Endothelial cell of umbilical vein (primary cell): ENCODE measurements around the gene PPM1H. TPM values are rescaled to one million over a fixed set of nuclear protein-coding genes. Genes with fewer than 3 reads are reported as not detected.

Experiments
- BruUV-seq: library from RNA; stranded (reverse); fragments of 400-500 nt; replicated peaks from 2 replicates; lab custom pipeline; 2021; lab: Mats Ljungman, UMichigan
- CTCF ChIA-PET: fragments of 300-600, 350-600 bp; sonication (Branson Sonifier 250); formaldehyde crosslinking; loops from one replicate; lab custom pipeline; 2021; ENCODE audit warnings: antibody characterized with exemption, inconsistent platforms; lab: Charles Lee
- POLR2A ChIA-PET: fragments of 300-600, 350-600 bp; sonication (Branson Sonifier 250); formaldehyde crosslinking; loops from one replicate; lab custom pipeline; 2021; ENCODE audit warnings: antibody characterized with exemption, inconsistent platforms; lab: Charles Lee
- DNase-seq: peaks from one replicate; pipeline ENCODE4 v3.0.0-alpha.2; 2011; ENCODE audit warnings: low read depth, low spot score
- FAIRE-seq: peaks from 2 replicates; lab custom pipeline; 2011; peaks lifted over from hg19 to GRCh38; lab: Jason Lieb, UNC
- H2AFZ ChIP-seq: 2 replicates; pipeline ENCODE4 v1.6.0; 2012; ENCODE audit warnings: low read depth, low read length, control low read depth, inconsistent platforms
- H3K27ac ChIP-seq: 2 replicates; pipeline ENCODE4 v1.5.1; 2011; ENCODE audit warnings: low read depth, mild to moderate bottlenecking, control low read depth, low read length, moderate library complexity; ENCODE audit not compliant: insufficient read depth
- H3K27me3 ChIP-seq, 2 experiments: 2 replicates each; pipeline versions ENCODE4 v1.6.0 to v1.6.1; 2011; ENCODE audit warnings: low read length in 2 of 2, mixed read lengths in 1 of 2; ENCODE audit not compliant: control insufficient read depth in 2 of 2, insufficient read depth in 2 of 2
- H3K36me3 ChIP-seq, 2 experiments: 2 replicates in 1 of 2; 3 replicates in 1 of 2; pipeline ENCODE4 v1.5.1; 2011; ENCODE audit warnings: low read length in 2 of 2, mild to moderate bottlenecking in 1 of 2, moderate library complexity in 1 of 2; ENCODE audit not compliant: control insufficient read depth in 2 of 2, insufficient read depth in 2 of 2; ENCODE audit errors: extremely low read depth in 1 of 2
- H3K4me1 ChIP-seq: 3 replicates; pipeline ENCODE4 v1.5.1; 2011; ENCODE audit warnings: mild to moderate bottlenecking, low read length; ENCODE audit not compliant: control insufficient read depth, insufficient read depth; ENCODE audit errors: extremely low read depth
- H3K4me2 ChIP-seq: 2 replicates; pipeline ENCODE4 v1.6.1; 2011; ENCODE audit warnings: low read length, control low read depth, mixed read lengths; ENCODE audit not compliant: insufficient read depth
- H3K4me3 ChIP-seq, 3 experiments: fragments of 200-600 bp in 1 of 3; sonication (generic), shearing (Covaris generic) in 1 of 3; replicated peaks in 1 of 3; 2 replicates each; pipeline ENCODE4 v1.5.1; 2011 to 2016; ENCODE audit warnings: control low read depth in 3 of 3, low read length in 3 of 3, mild to moderate bottlenecking in 2 of 3, inconsistent platforms in 1 of 3, low read depth in 1 of 3, moderate library complexity in 1 of 3; ENCODE audit not compliant: insufficient read depth in 1 of 3
- H3K79me2 ChIP-seq: 2 replicates; pipeline ENCODE4 v1.6.0; 2012; ENCODE audit warnings: low read length, inconsistent platforms; ENCODE audit not compliant: control insufficient read depth, insufficient read depth
- H3K9ac ChIP-seq: replicated peaks from 2 replicates; pipeline ENCODE3; 2011; ENCODE audit warnings: low read length, control low read depth; ENCODE audit not compliant: insufficient read depth; ENCODE audit errors: extremely low read depth
- H3K9me1 ChIP-seq: replicated peaks from 3 replicates; pipeline ENCODE4 v1.6.0; 2011; ENCODE audit warnings: mild to moderate bottlenecking, low read length; ENCODE audit not compliant: control insufficient read depth, insufficient read depth; ENCODE audit errors: extremely low read depth
- H3K9me3 ChIP-seq: replicated peaks from 2 replicates; pipeline ENCODE4 v1.5.1; 2012; ENCODE audit warnings: low read length, inconsistent platforms; ENCODE audit not compliant: control insufficient read depth, insufficient read depth
- H4K20me1 ChIP-seq: replicated peaks from 2 replicates; pipeline ENCODE3; 2011; ENCODE audit warnings: mild to moderate bottlenecking, low read length; ENCODE audit not compliant: control insufficient read depth, insufficient read depth; ENCODE audit errors: extremely low read depth
- EZH2 ChIP-seq: IDR thresholded peaks from 2 replicates; pipeline ENCODE4 v1.6.1; 2012; ENCODE audit warnings: borderline replicate concordance, low read depth, mild to moderate bottlenecking, moderate library complexity, low read length, inconsistent platforms; ENCODE audit not compliant: severe bottlenecking
- FOS ChIP-seq: IDR thresholded peaks from 2 replicates; pipeline ENCODE4 v1.6.1; 2011; ENCODE audit warnings: mild to moderate bottlenecking, low read length, moderate library complexity, borderline replicate concordance; ENCODE audit not compliant: insufficient read depth
- GATA2 ChIP-seq: IDR thresholded peaks from 2 replicates; pipeline ENCODE4 v1.7.0; 2011; ENCODE audit warnings: low read depth, mild to moderate bottlenecking, moderate library complexity, mixed read lengths, low read length; ENCODE audit not compliant: insufficient read length, insufficient read depth
- JUN ChIP-seq: IDR thresholded peaks from 2 replicates; pipeline ENCODE4 v1.6.1; 2011; ENCODE audit warnings: borderline replicate concordance, low read depth; ENCODE audit not compliant: insufficient read length, insufficient read depth
- MYC ChIP-seq: IDR thresholded peaks from one replicate; pipeline ENCODE4 v1.6.1; 2011; ENCODE audit warnings: mild to moderate bottlenecking, low read depth, low read length
- POLR2A ChIP-seq: IDR thresholded peaks from 2 replicates; pipeline ENCODE4 v1.6.1; 2012; ENCODE audit warnings: low read depth, mild to moderate bottlenecking, control low read depth, low read length
- POLR2AphosphoS5 ChIP-seq: IDR thresholded peaks from 2 replicates; pipeline ENCODE4 v1.6.1; 2012; ENCODE audit warnings: low read depth, mild to moderate bottlenecking, control low read depth, low read length, moderate library complexity; ENCODE audit not compliant: insufficient read depth
- dilution Hi-C: fragments of 300-500 bp; cut with MboI; formaldehyde crosslinking; loops from one replicate; pipeline ENCODE4 v1.15.0; 2019; ENCODE audit warnings: low sequenced_read_pairs; ENCODE audit not compliant: extremely low pct_ligation_motif_present
- intact Hi-C: fragments of 100-400 bp; cut with micrococcal nuclease; formaldehyde crosslinking; loops from one replicate; pipeline ENCODE4 v1.10.0; 2022
- polyA plus RNA-seq, 4 experiments: library from polyadenylated mRNA; depleted of rRNA in 3 of 4; stranded (reverse) in 3 of 4; unstranded in 1 of 4; fragments of >200 nt; gene quantifications; 2 replicates each; pipeline versions ENCODE4 v1.2.1 to v1.2.3, GENCODE V29; 2011 to 2012; ENCODE audit warnings: missing spikeins in 1 of 4
- total RNA-seq: library from RNA; stranded (reverse); gene quantifications from 2 replicates; pipeline ENCODE4 v1.2.3, GENCODE V29; 2021
- TF ChIP-seq, protein P1 (sequence below): IDR thresholded peaks from 2 replicates; pipeline ENCODE4 v1.6.1; 2011; ENCODE audit not compliant: insufficient read depth, insufficient read length
- TF ChIP-seq, protein P2 (sequence below), 2 donors: IDR thresholded peaks; 1 replicate in 1 of 2; 2 replicates in 1 of 2; pipeline ENCODE4 v1.5.1; 2011; ENCODE audit warnings: low read length in 2 of 2, mild to moderate bottlenecking in 2 of 2, moderate library complexity in 2 of 2, control low read depth in 1 of 2, inconsistent platforms in 1 of 2, low read depth in 1 of 2; ENCODE audit not compliant: insufficient read depth in 1 of 2; ENCODE audit errors: extremely low read depth in 1 of 2

Gene PPM1H
- total and polyA plus RNA-seq, 2 donors (not counting 3 experiments of a cell fraction or from before 2014, with no cell fraction given): 1.0 to 7.2 TPM

DNA sequence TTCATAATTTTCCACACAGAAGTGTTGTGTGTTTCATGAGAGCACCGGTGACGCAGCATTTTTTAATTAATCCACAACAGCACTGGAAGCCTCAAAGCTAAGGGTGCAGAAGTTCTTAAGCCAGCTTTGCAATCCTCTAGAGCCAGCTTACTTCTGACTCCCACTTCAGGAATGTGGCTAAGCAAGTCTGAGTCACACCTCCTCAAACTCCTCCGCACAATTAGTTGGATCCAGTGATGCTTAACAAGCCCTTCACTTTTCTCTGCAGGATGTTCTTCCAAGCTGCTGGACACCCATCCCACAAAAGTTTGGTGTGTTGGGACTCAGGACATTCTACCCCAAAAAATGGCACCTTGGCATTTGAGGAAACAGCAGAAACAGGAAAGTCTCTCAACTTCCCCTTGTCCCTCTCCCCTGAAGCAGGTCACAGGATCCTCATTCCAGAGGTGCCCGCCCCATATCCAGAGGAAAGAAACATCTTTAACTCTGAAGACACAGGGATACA, 210.0 kb downstream of the PPM1H start:
- Histone ChIP-seq H3K4me3 (no peak overlapping the region), H3K36me3 (no peaks in the 10 kb centered on the region), H3K4me2 (peak overlapping the region; percentile 59), H2AFZ (peak overlapping the region; percentile 33), H4K20me1 (no peaks in the 10 kb centered on the region), H3K9ac (peak overlapping the region; percentile 32), H3K27ac (peak overlapping the region; percentile 93), H3K9me1 (no peaks in the 10 kb centered on the region), H3K27me3 (no peaks in the 10 kb centered on the region), H3K9me3 (no peaks in the 10 kb centered on the region), H3K79me2 (no peaks in the 10 kb centered on the region), H3K4me1 (peaks cover 23% of the 10 kb centered on the region)
- dilution Hi-C loops (no loop called here), intact Hi-C loops (loop anchor here (1.0 to 5.0 kb wide), 5 partner anchors 8 to 122 kb away; no protein-coding TSS in a partner anchor)
- peak; percentile 92 for DNase-seq
- BruUV-seq: TSS peak; percentile 96
- ChIA-PET POLR2A (interaction anchor here (1.2 kb wide), 1 partner anchor 61 kb away, joined by 4 read pairs; no protein-coding TSS in a partner anchor), CTCF (interaction anchor here (0.6 to 1.3 kb wide), 11 partner anchors 12 to 143 kb away, joined by 3 to 6 read pairs (median 4); no protein-coding TSS in a partner anchor)
- TF ChIP-seq MYC (no peak), JUN (peak; percentile 95), POLR2AphosphoS5 (peak; percentile 63), GATA2 (no peak), FOS (peak; percentile 98), EZH2 (no peak), POLR2A (no peak)
- TF ChIP-seq, protein P1, sequence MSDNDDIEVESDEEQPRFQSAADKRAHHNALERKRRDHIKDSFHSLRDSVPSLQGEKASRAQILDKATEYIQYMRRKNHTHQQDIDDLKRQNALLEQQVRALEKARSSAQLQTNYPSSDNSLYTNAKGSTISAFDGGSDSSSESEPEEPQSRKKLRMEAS: no peak
- TF ChIP-seq, protein P2, sequence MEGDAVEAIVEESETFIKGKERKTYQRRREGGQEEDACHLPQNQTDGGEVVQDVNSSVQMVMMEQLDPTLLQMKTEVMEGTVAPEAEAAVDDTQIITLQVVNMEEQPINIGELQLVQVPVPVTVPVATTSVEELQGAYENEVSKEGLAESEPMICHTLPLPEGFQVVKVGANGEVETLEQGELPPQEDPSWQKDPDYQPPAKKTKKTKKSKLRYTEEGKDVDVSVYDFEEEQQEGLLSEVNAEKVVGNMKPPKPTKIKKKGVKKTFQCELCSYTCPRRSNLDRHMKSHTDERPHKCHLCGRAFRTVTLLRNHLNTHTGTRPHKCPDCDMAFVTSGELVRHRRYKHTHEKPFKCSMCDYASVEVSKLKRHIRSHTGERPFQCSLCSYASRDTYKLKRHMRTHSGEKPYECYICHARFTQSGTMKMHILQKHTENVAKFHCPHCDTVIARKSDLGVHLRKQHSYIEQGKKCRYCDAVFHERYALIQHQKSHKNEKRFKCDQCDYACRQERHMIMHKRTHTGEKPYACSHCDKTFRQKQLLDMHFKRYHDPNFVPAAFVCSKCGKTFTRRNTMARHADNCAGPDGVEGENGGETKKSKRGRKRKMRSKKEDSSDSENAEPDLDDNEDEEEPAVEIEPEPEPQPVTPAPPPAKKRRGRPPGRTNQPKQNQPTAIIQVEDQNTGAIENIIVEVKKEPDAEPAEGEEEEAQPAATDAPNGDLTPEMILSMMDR (IDR thresholded peaks at IDR 0.05; ENCODE audit: extremely low read depth in 1 of 2, insufficient read depth in 1 of 2, low read depth in 1 of 2, low read length in 2 of 2): no peak
- peak; percentile 100 for FAIRE-seq
